ENCODE measurements around the gene DOLK. TPM values are rescaled to one million over a fixed set of nuclear protein-coding genes. Genes with fewer than 3 reads are reported as not detected.
"Not testable (repeated sequence)": the region's sequence is repeated elsewhere in the genome, so short reads cannot be mapped to it uniquely, and the experiment has no call there.

Gene DOLK
- total RNA-seq, 6 donors from 2014 or later, result 5.7 to 24.5 (median 12.3) TPM

GRCh38 chr9:128983536-128983935, 36.1 kb upstream of the DOLK start:
- no peaks in the 10 kb centered on the region for H3K4me1 ChIP-seq
- H3K27ac ChIP-seq, result no peak overlapping the region
- TF ChIP-seq POLR2A (IDR thresholded peaks at IDR 0.05) (no peak), CTCF (IDR thresholded peaks at IDR 0.05) (no peak), EP300 (IDR thresholded peaks at IDR 0.05) (no peak), POLR2AphosphoS5 (IDR thresholded peaks at IDR 0.05) (no peak)
- H3K4me3 ChIP-seq, result no peak overlapping the region
- no peak for ATAC-seq (ENCODE audit: low FRiP score in 2 of 2)
- no peaks in the 10 kb centered on the region for H3K27me3 ChIP-seq
- H3K36me3 ChIP-seq, result peaks cover 62 to 100% (median 94%) of the 10 kb centered on the region in 4 donors
- WGBS, 2 donors, result 96 to 97% methylated on average over 8 of the region's 8 CpGs
- H3K9me3 ChIP-seq, result no peaks in the 10 kb centered on the region
- no peak for DNase-seq

GRCh38 chr9:128979111-128979510, 31.7 kb upstream of the DOLK start:
- Histone ChIP-seq H3K9me3 (no peaks in the 10 kb centered on the region), H3K4me1 (no peaks in the 10 kb centered on the region), H3K36me3 (peaks cover 60 to 97% (median 84%) of the 10 kb centered on the region in 4 donors), H3K4me3 (no peak overlapping the region), H3K27me3 (no peaks in the 10 kb centered on the region), H3K27ac (no peak overlapping the region)
- DNase-seq (no peak), ATAC-seq (ENCODE audit: low FRiP score in 2 of 2) (no peak)
- WGBS, 2 donors, result 91 to 92% methylated on average over 3 of the region's 3 CpGs
- TF ChIP-seq CTCF (IDR thresholded peaks at IDR 0.05) (no peak), POLR2AphosphoS5 (IDR thresholded peaks at IDR 0.05) (no peak), POLR2A (IDR thresholded peaks at IDR 0.05) (no peak), EP300 (IDR thresholded peaks at IDR 0.05) (no peak)

GRCh38 chr9:128972956-128973355, 25.6 kb upstream of the DOLK start:
- DNase-seq, result no peak
- H3K36me3 ChIP-seq, result peaks cover 52 to 99% (median 83%) of the 10 kb centered on the region in 4 donors
- no peaks in the 10 kb centered on the region for H3K4me1 ChIP-seq
- H3K27ac ChIP-seq, result no peak overlapping the region
- no peaks in the 10 kb centered on the region for H3K9me3 ChIP-seq
- no peak for TF ChIP-seq POLR2AphosphoS5 (IDR thresholded peaks at IDR 0.05)
- WGBS, 2 donors, result 88 to 91% methylated on average over 4 of the region's 4 CpGs
- ATAC-seq (ENCODE audit: low FRiP score in 2 of 2), result no peak
- no peaks in the 10 kb centered on the region for H3K27me3 ChIP-seq
- no peak overlapping the region for H3K4me3 ChIP-seq

GRCh38 chr9:128969491-128969890, 22.1 kb upstream of the DOLK start:
- ATAC-seq (ENCODE audit: low FRiP score in 2 of 2) (no peak), DNase-seq (no peak)
- Histone ChIP-seq H3K36me3 (peaks cover 36 to 84% (median 60%) of the 10 kb centered on the region in 4 donors), H3K27ac (no peak overlapping the region), H3K4me1 (no peaks in the 10 kb centered on the region), H3K9me3 (no peaks in the 10 kb centered on the region), H3K4me3 (no peak overlapping the region), H3K27me3 (no peaks in the 10 kb centered on the region)
- TF ChIP-seq CTCF (IDR thresholded peaks at IDR 0.05) (no peak), EP300 (IDR thresholded peaks at IDR 0.05) (no peak), POLR2AphosphoS5 (IDR thresholded peaks at IDR 0.05) (no peak), POLR2A (IDR thresholded peaks at IDR 0.05) (no peak)
- WGBS, 2 donors, result 97 to 98% methylated on average over 5 of the region's 5 CpGs

GRCh38 chr9:128961403-128961802, 14.0 kb upstream of the DOLK start:
- 91 to 94% methylated on average over 9 of the region's 9 CpGs for WGBS, 2 donors
- H3K4me1 ChIP-seq; H3K4me3 ChIP-seq; H3K27ac ChIP-seq; H3K27me3 ChIP-seq; H3K9me3 ChIP-seq; DNase-seq; ATAC-seq (ENCODE audit: low FRiP score in 2 of 2): not testable (repeated sequence)
- H3K36me3 ChIP-seq, result peaks cover 21 to 85% (median 48%) of the 10 kb centered on the region in 4 donors

- DNase-seq (no peak), ATAC-seq (ENCODE audit: low FRiP score in 2 of 2) (no peak)
- Histone ChIP-seq H3K27me3 (no peaks in the 10 kb centered on the region), H3K36me3 (peaks cover 0 to 25% (median 7%) of the 10 kb centered on the region in 4 donors), H3K9me3 (no peaks in the 10 kb centered on the region), H3K4me3 (peak overlapping the region; percentile 65 to 89 (median 86)), H3K4me1 (peaks cover 20 to 40% (median 29%) of the 10 kb centered on the region in 4 donors), H3K27ac (peak overlapping the region; percentile 89 to 96 (median 92))
- 0 to 1% methylated on average over 4 to 20 of the region's 20 CpGs for WGBS, 2 donors
- TF ChIP-seq EP300 (IDR thresholded peaks at IDR 0.05) (no peak), POLR2A (IDR thresholded peaks at IDR 0.05) (no peak), CTCF (IDR thresholded peaks at IDR 0.05) (no peak), POLR2AphosphoS5 (IDR thresholded peaks at IDR 0.05) (no peak)
Measured at GRCh38 chr9:128947277-128947526, 201 bp downstream of the DOLK start.
